B cell (primary cell): ENCODE measurements around the gene METTL17. TPM values are rescaled to one million over a fixed set of nuclear protein-coding genes. Genes with fewer than 3 reads are reported as not detected.

ENCODE experiments used
- ATAC-seq: fragments of 200-7000 bp; cut with Tn5 transposase; one replicate; pipeline ENCODE4 v1.10.0; 2021; ENCODE audit warnings: low read depth, mild to moderate bottlenecking, moderate number of reproducible peaks, moderate library complexity
- CTCF ChIA-PET: fragments of 350-600 bp; sonication (Branson Sonifier 250); formaldehyde crosslinking; loops from one replicate; lab custom pipeline; 2021; ENCODE audit warnings: antibody characterized with exemption, inconsistent platforms; lab: Charles Lee
- POLR2A ChIA-PET: fragments of 350-600 bp; sonication (Branson Sonifier 250); formaldehyde crosslinking; loops from one replicate; lab custom pipeline; 2021; ENCODE audit warnings: antibody characterized with exemption; lab: Charles Lee
- DNase-seq: peaks from one replicate; pipeline ENCODE4 v3.0.0; 2013
- H2AFZ ChIP-seq: 2 replicates; pipeline ENCODE4 v1.6.1; 2012; ENCODE audit warnings: mild to moderate bottlenecking, low read depth, low read length; ENCODE audit not compliant: insufficient read depth, poor library complexity, severe bottlenecking
- H3K27ac ChIP-seq, 2 donors: 1 replicate in 1 of 2; 2 replicates in 1 of 2; pipeline ENCODE4 v1.5.1; 2012 to 2013; ENCODE audit warnings: low read length in 2 of 2, mild to moderate bottlenecking in 2 of 2, moderate library complexity in 1 of 2
- H3K27me3 ChIP-seq, 4 experiments: fragments of 200-600 bp in 1 of 4; sonication (generic) in 1 of 4; replicated peaks in 1 of 4; 1 replicate in 2 of 4; 2 replicates in 2 of 4; pipeline versions ENCODE4 v1.6.1 to v1.7.0; 2013 to 2016; ENCODE audit warnings: low read length in 3 of 4, mild to moderate bottlenecking in 2 of 4, mixed read lengths in 1 of 4, moderate library complexity in 1 of 4; ENCODE audit not compliant: insufficient read depth in 4 of 4, control insufficient read depth in 3 of 4; ENCODE audit errors: control extremely low read depth in 1 of 4
- H3K36me3 ChIP-seq, 2 experiments: replicated peaks in 1 of 2; 1 replicate in 1 of 2; 2 replicates in 1 of 2; pipeline versions ENCODE4 v1.6.1 to v1.7.1; 2013; ENCODE audit warnings: low read length in 1 of 2; ENCODE audit not compliant: insufficient read depth in 2 of 2, control insufficient read depth in 1 of 2; ENCODE audit errors: control extremely low read depth in 1 of 2, extremely low read depth in 1 of 2
- H3K4me1 ChIP-seq, 2 donors: fragments of 200-600 bp in 1 of 2; sonication (generic) in 1 of 2; 1 replicate in 1 of 2; 2 replicates in 1 of 2; pipeline versions ENCODE4 v1.5.1 to v1.6.1; 2013 to 2017; ENCODE audit warnings: low read length in 2 of 2; ENCODE audit not compliant: control insufficient read depth in 2 of 2, insufficient read depth in 2 of 2
- H3K4me2 ChIP-seq: replicated peaks from 2 replicates; pipeline ENCODE3; 2012; ENCODE audit warnings: mild to moderate bottlenecking, low read depth, low read length; ENCODE audit not compliant: poor library complexity, severe bottlenecking
- H3K4me3 ChIP-seq, 5 experiments: fragments of 200-600 bp in 1 of 5; sonication (generic) in 1 of 5; 1 replicate in 3 of 5; 2 replicates in 2 of 5; pipeline versions ENCODE4 v1.5.1 to v1.7.0; 2011 to 2016; ENCODE audit warnings: low read length in 4 of 5, mild to moderate bottlenecking in 4 of 5, low read depth in 2 of 5, control low read depth in 1 of 5, moderate library complexity in 1 of 5; ENCODE audit not compliant: insufficient read depth in 1 of 5; ENCODE audit errors: control extremely low read depth in 1 of 5, extremely low read depth in 1 of 5
- H3K79me2 ChIP-seq: fragments of 200-600 bp; sonication (generic); one replicate; pipeline ENCODE4 v1.6.0; 2016; ENCODE audit warnings: low read length; ENCODE audit not compliant: control insufficient read depth, insufficient read depth
- H3K9ac ChIP-seq: fragments of 200-600 bp; sonication (generic); 2 replicates; pipeline ENCODE4 v1.6.1; 2017; ENCODE audit warnings: mild to moderate bottlenecking, low read length, moderate library complexity
- H3K9me3 ChIP-seq, 3 donors: one replicate each; pipeline versions ENCODE4 v1.6.1 to v1.7.1; 2013; ENCODE audit warnings: low read length in 2 of 3; ENCODE audit not compliant: control insufficient read depth in 2 of 3, insufficient read depth in 1 of 3; ENCODE audit errors: control extremely low read depth in 1 of 3
- H4K20me1 ChIP-seq: 2 replicates; pipeline ENCODE4 v1.6.0; 2012; ENCODE audit warnings: mild to moderate bottlenecking, low read length; ENCODE audit not compliant: insufficient read depth, control insufficient read depth, poor library complexity, severe bottlenecking
- H3K27ac Mint-ChIP-seq: one replicate; pipeline ENCODE4 v1.8.0; 2021; ENCODE audit warnings: mixed read lengths
- H3K27me3 Mint-ChIP-seq: one replicate; pipeline ENCODE4 v1.8.0; 2021; ENCODE audit warnings: mixed read lengths
- H3K4me1 Mint-ChIP-seq: one replicate; pipeline ENCODE4 v1.8.0; 2021; ENCODE audit warnings: mixed read lengths
- H3K4me3 Mint-ChIP-seq: one replicate; pipeline ENCODE4 v1.8.0; 2021; ENCODE audit warnings: mixed read lengths
- H3K9me3 Mint-ChIP-seq: one replicate; pipeline ENCODE4 v1.8.0; 2022; ENCODE audit warnings: mixed read lengths; ENCODE audit not compliant: insufficient read depth
- CTCF ChIP-seq: fragments of 200-600 bp; IDR thresholded peaks from one replicate; pipeline ENCODE4 v1.8.0; 2022; ENCODE audit warnings: antibody characterized with exemption, mild to moderate bottlenecking
- EZH2 ChIP-seq: IDR thresholded peaks from 2 replicates; pipeline ENCODE4 v1.6.1; 2012; ENCODE audit warnings: borderline replicate concordance, low read depth, mild to moderate bottlenecking, moderate library complexity, low read length; ENCODE audit not compliant: insufficient read depth, poor library complexity, severe bottlenecking
- WGBS: methylation state at CpG from one replicate; pipeline ENCODE4 v1.1.5; 2013; ENCODE audit warnings: missing lambda C conversion rate; ENCODE audit not compliant: insufficient coverage; 5-methylcytosine and 5-hydroxymethylcytosine counted together
- intact Hi-C: fragments of 100-400 bp; cut with micrococcal nuclease; formaldehyde crosslinking; loops from one replicate; pipeline ENCODE4 v1.10.0; 2022
- polyA plus RNA-seq: library from polyadenylated mRNA; depleted of rRNA; stranded (reverse); fragments of >200 nt; gene quantifications from 2 replicates; pipeline ENCODE4 v1.2.3, GENCODE V29; 2012
- total RNA-seq, 2 donors: library from RNA; stranded (reverse); fragments of 120-200 nt in 1 of 2; gene quantifications; 1 replicate in 1 of 2; 2 replicates in 1 of 2; pipeline versions ENCODE4 v1.2.3 to v1.2.4, GENCODE V29; 2013 to 2022

The METTL17 gene
- total and polyA plus RNA-seq, 2 donors (not counting 1 experiment from before 2014, with no cell fraction given) = 116 to 201 TPM

DNA sequence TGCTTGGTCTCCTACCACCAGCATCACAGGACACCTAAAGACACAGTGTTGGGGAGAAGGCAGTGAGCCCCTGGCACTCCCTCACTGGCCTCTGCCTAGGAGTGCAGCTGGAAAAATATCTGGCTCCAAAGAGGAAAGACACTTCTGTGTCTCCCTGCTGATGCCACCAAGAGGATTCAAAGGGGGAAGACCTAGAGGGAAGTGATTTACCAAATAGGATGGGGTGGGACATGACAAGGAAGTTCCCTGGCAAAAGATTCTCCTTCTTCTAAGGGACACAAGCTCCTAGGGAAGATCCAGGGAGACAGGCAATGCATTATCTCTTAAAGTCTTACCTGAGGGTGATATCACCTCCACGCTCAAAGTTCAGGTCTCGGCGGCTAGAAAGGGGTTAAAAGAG lies 29.0 kb downstream of the METTL17 start:
- H2AFZ ChIP-seq = no peak overlapping the region
- H3K9ac ChIP-seq = no peak overlapping the region
- no peak overlapping the region for H3K4me3 ChIP-seq
- no peak overlapping the region for H3K4me2 ChIP-seq
- H3K4me3 Mint-ChIP-seq = no peak overlapping the region
- CTCF ChIA-PET = interaction anchor here (1.1 to 15.1 kb wide), 9 partner anchors 11 to 87 kb away, joined by 3 to 348 read pairs (median 21); partner anchors contain the start of genes ARHGEF40, RNASE13, RNASE7 and TMEM253
- no peaks in the 10 kb centered on the region for H3K36me3 ChIP-seq
- intact Hi-C loops = no loop called here
- H3K9me3 ChIP-seq = no peaks in the 10 kb centered on the region
- H3K27me3 ChIP-seq = peaks cover 0 to 20% (median 8%) of the 10 kb centered on the region in 4 experiments
- ATAC-seq = no peak
- H3K27ac Mint-ChIP-seq = no peak overlapping the region
- H3K27me3 Mint-ChIP-seq = peaks cover 29% of the 10 kb centered on the region
- H3K4me1 Mint-ChIP-seq = peaks cover 10% of the 10 kb centered on the region
- POLR2A ChIA-PET = no interaction called here
- DNase-seq = no peak
- no peak overlapping the region for H3K27ac ChIP-seq
- no peaks in the 10 kb centered on the region for H4K20me1 ChIP-seq
- no peaks in the 10 kb centered on the region for H3K79me2 ChIP-seq
- WGBS = no CpG with 5 or more reads among the region's 3 CpGs
- H3K4me1 ChIP-seq = peaks cover 4 to 5% of the 10 kb centered on the region in 2 donors
- TF ChIP-seq CTCF (no peak), EZH2 (no peak)
- no peaks in the 10 kb centered on the region for H3K9me3 Mint-ChIP-seq

DNA sequence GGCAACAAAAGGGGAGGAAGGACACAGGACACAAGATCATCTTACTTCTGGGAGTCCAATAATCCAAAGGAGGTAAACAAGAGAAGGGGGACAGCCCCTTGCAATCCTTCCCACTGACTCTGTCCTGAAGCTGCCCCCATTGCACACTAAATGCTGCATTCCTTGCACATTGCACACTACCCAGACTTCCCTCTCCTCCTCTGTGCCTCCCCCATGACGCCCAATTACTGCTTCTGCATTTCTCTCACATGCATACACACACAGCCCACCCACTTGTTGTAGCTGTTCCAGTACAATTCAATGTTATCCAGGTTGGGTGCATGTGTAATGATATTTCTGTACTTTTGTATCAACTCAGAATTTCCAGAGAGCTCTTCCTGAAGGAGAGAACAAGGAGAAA lies 29.6 kb downstream of the METTL17 start:
- Histone ChIP-seq H3K27ac (no peak overlapping the region), H3K9ac (no peak overlapping the region), H3K9me3 (no peaks in the 10 kb centered on the region), H4K20me1 (no peaks in the 10 kb centered on the region), H3K79me2 (no peaks in the 10 kb centered on the region), H3K4me1 (peaks cover 10% of the 10 kb centered on the region in 2 donors), H3K27me3 (peaks cover 0 to 26% (median 9%) of the 10 kb centered on the region in 4 experiments), H3K4me2 (no peak overlapping the region), H3K4me3 (no peak overlapping the region), H3K36me3 (no peaks in the 10 kb centered on the region), H2AFZ (no peak overlapping the region)
- Mint-ChIP-seq H3K27me3 (peaks cover 29% of the 10 kb centered on the region), H3K4me3 (no peak overlapping the region), H3K9me3 (no peaks in the 10 kb centered on the region), H3K27ac (no peak overlapping the region), H3K4me1 (peaks cover 16% of the 10 kb centered on the region)
- intact Hi-C loops = no loop called here
- ATAC-seq (no peak), DNase-seq (no peak)
- TF ChIP-seq EZH2 = no peak
- no peak for TF ChIP-seq CTCF
- 83% methylated on average over 1 of the region's 1 CpG for WGBS
- CTCF ChIA-PET = interaction anchor here (1.1 to 15.1 kb wide), 8 partner anchors 11 to 86 kb away, joined by 3 to 348 read pairs (median 5); partner anchors contain the start of genes ARHGEF40, RNASE13, TMEM253 and TPPP2
- POLR2A ChIA-PET = no interaction called here
